Measurements from ENCODE around the gene UBC. TPM values are rescaled to one million over a fixed set of nuclear protein-coding genes. Genes with fewer than 3 reads are reported as not detected.

UBC gene
- total RNA-seq, 2 experiments from 2014 or later = 1,024 to 1,046 TPM

Small RNAs within 50 kb of the gene (microRNA-seq; reads per million reads assigned to microRNA genes)
- gene MIR5188 = not detected

Other genes starting within 250 kb of the UBC start
- 10 to 100 TPM; 10.8 to 13.0 TPM for gene SCARB1, start 50.8 kb downstream of the UBC start, total RNA-seq
- gene DHX37, start 74.5 kb upstream of the UBC start, total RNA-seq = 10 to 100 TPM; 29.7 to 30.2 TPM
- gene BRI3BP, start 79.0 kb upstream of the UBC start, total RNA-seq = 10 to 100 TPM; 17.1 to 17.2 TPM
- 10 to 100 TPM; 25.4 to 25.5 TPM for gene AACS, start 150.8 kb upstream of the UBC start, total RNA-seq

Measured in activated naive CD8-positive, alpha-beta T cell treated with anti-CD3 and anti-CD28 coated beads, Interleukin-2, amount 10 ng/mL, durations not matched to agents 7 days and 5 days (primary cell).